IMR-90 (cell line): Measurements from ENCODE around the gene WDR27. TPM values are rescaled to one million over a fixed set of nuclear protein-coding genes. Genes with fewer than 3 reads are reported as not detected.
"Not testable (repeated sequence)": the region's sequence is repeated elsewhere in the genome, so short reads cannot be mapped to it uniquely, and the experiment has no call there.

Source experiments
- ATAC-seq: fragments of 200-7000 bp; cut with Tn5 transposase; 2 replicates; pipeline ENCODE4 v1.9.1; 2020; ENCODE audit warnings: low read depth, mild to moderate bottlenecking, moderate library complexity
- BruUV-seq: library from RNA; stranded (reverse); fragments of 400-500 nt; replicated peaks from 2 replicates; lab custom pipeline; 2021; lab: Mats Ljungman, UMichigan
- CTCF ChIA-PET: fragments of 300-600 bp; formaldehyde crosslinking; extraction: SDS; loops from one replicate; lab custom pipeline; 2021; ENCODE audit warnings: antibody characterized with exemption; lab: Yijun Ruan, JAX
- POLR2A ChIA-PET: fragments of 300-600 bp; sonication (Branson Sonifier 250); formaldehyde crosslinking; loops from one replicate; lab custom pipeline; 2022; ENCODE audit warnings: antibody characterized with exemption; ENCODE audit not compliant: unreplicated experiment; lab: Charles Lee
- DNase-seq: peaks from one replicate; pipeline ENCODE4 v3.0.0; 2013
- H2AFZ ChIP-seq: replicated peaks from 2 replicates; pipeline ENCODE3; 2013; ENCODE audit warnings: low read length, mild to moderate bottlenecking; ENCODE audit not compliant: poor library complexity
- H2AK5ac ChIP-seq: 2 replicates; pipeline ENCODE4 v1.6.1; 2013; ENCODE audit warnings: low read depth, low read length, inconsistent platforms
- H2AK9ac ChIP-seq: replicated peaks from 2 replicates; pipeline ENCODE3; 2013; ENCODE audit warnings: mild to moderate bottlenecking, low read depth, low read length, moderate library complexity; ENCODE audit not compliant: poor library complexity
- H2BK120ac ChIP-seq: 2 replicates; pipeline ENCODE4 v1.6.1; 2013; ENCODE audit warnings: low read depth, low read length, inconsistent platforms
- H2BK15ac ChIP-seq: 3 replicates; pipeline ENCODE4 v1.6.1; 2013; ENCODE audit warnings: low read depth, low read length, inconsistent platforms
- H2BK20ac ChIP-seq: 2 replicates; pipeline ENCODE4 v1.6.1; 2013; ENCODE audit warnings: low read depth, mild to moderate bottlenecking, inconsistent platforms, low read length, moderate library complexity
- H2BK5ac ChIP-seq: 2 replicates; pipeline ENCODE4 v1.6.1; 2013; ENCODE audit warnings: mild to moderate bottlenecking, low read depth, low read length, inconsistent platforms; ENCODE audit not compliant: poor library complexity, severe bottlenecking
- H3K14ac ChIP-seq: replicated peaks from 2 replicates; pipeline ENCODE4 v1.6.1; 2013; ENCODE audit warnings: low read depth, low read length, inconsistent platforms
- H3K18ac ChIP-seq: 2 replicates; pipeline ENCODE4 v1.6.1; 2013; ENCODE audit warnings: low read depth, low read length, control low read depth
- H3K23ac ChIP-seq: 2 replicates; pipeline ENCODE4 v1.6.1; 2013; ENCODE audit warnings: low read depth, low read length, inconsistent platforms
- H3K27ac ChIP-seq: 2 replicates; pipeline ENCODE4 v1.5.1; 2013; ENCODE audit warnings: mild to moderate bottlenecking, control low read depth, low read length; ENCODE audit not compliant: insufficient read depth
- H3K27me3 ChIP-seq: 2 replicates; pipeline ENCODE4 v1.6.1; 2013; ENCODE audit warnings: low read length; ENCODE audit not compliant: control insufficient read depth, insufficient read depth
- H3K36me3 ChIP-seq: 2 replicates; pipeline ENCODE4 v1.6.1; 2013; ENCODE audit warnings: low read length, mixed read lengths; ENCODE audit not compliant: control insufficient read depth, insufficient read depth
- H3K4ac ChIP-seq: 2 replicates; pipeline ENCODE4 v1.6.1; 2013; ENCODE audit warnings: low read depth, low read length, inconsistent platforms
- H3K4me1 ChIP-seq: 2 replicates; pipeline ENCODE4 v1.6.1; 2013; ENCODE audit warnings: low read length, mixed read lengths; ENCODE audit not compliant: control insufficient read depth, insufficient read depth
- H3K4me2 ChIP-seq: 2 replicates; pipeline ENCODE4 v1.6.1; 2013; ENCODE audit warnings: low read depth, mild to moderate bottlenecking, control low read depth, low read length, moderate library complexity
- H3K4me3 ChIP-seq: 2 replicates; pipeline ENCODE4 v1.5.1; 2013; ENCODE audit warnings: low read depth, mild to moderate bottlenecking, control low read depth, low read length, moderate library complexity; ENCODE audit not compliant: insufficient read depth
- H3K56ac ChIP-seq: 2 replicates; pipeline ENCODE4 v1.6.1; 2013; ENCODE audit warnings: low read length, inconsistent platforms; ENCODE audit not compliant: insufficient read depth; ENCODE audit errors: extremely low read depth
- H3K79me1 ChIP-seq, 2 experiments: 2 replicates each; pipeline ENCODE4 v1.6.1; 2013; ENCODE audit warnings: low read length in 2 of 2, inconsistent platforms in 1 of 2, low read depth in 1 of 2
- H3K9ac ChIP-seq: 2 replicates; pipeline ENCODE4 v1.6.1; 2013; ENCODE audit warnings: low read depth, low read length, control low read depth
- H3K9me1 ChIP-seq: 2 replicates; pipeline ENCODE4 v1.6.1; 2013; ENCODE audit warnings: low read length, inconsistent platforms; ENCODE audit not compliant: insufficient read depth
- H3K9me3 ChIP-seq: 2 replicates; pipeline ENCODE4 v1.6.1; 2013; ENCODE audit warnings: low read length; ENCODE audit not compliant: control insufficient read depth, insufficient read depth
- H4K20me1 ChIP-seq: 2 replicates; pipeline ENCODE4 v1.6.1; 2013; ENCODE audit warnings: low read length, inconsistent platforms; ENCODE audit not compliant: insufficient read depth
- H4K5ac ChIP-seq: 2 replicates; pipeline ENCODE4 v1.6.1; 2013; ENCODE audit warnings: mild to moderate bottlenecking, low read depth, low read length, control low read depth
- H4K8ac ChIP-seq, 2 experiments: 2 replicates each; pipeline ENCODE4 v1.6.1; 2013; ENCODE audit warnings: low read depth in 2 of 2, low read length in 2 of 2, control low read depth in 1 of 2, inconsistent platforms in 1 of 2
- H4K91ac ChIP-seq: 2 replicates; pipeline ENCODE4 v1.6.1; 2013; ENCODE audit warnings: low read depth, low read length, inconsistent platforms; ENCODE audit not compliant: insufficient read depth
- WGBS, 2 experiments: methylation state at CpG; one replicate each; pipeline versions ENCODE4 v1.1.5 to v1.1.7; 2013; ENCODE audit warnings: missing lambda C conversion rate in 2 of 2; ENCODE audit not compliant: insufficient read length in 1 of 2; ENCODE audit errors: extremely low coverage in 2 of 2; 5-methylcytosine and 5-hydroxymethylcytosine counted together
- dilution Hi-C: fragments of 300-500 bp; cut with HindIII; formaldehyde crosslinking; loops from one replicate; pipeline ENCODE4 v1.14.3; 2018; ENCODE audit warnings: low sequenced_read_pairs; ENCODE audit not compliant: unreplicated experiment
- in situ Hi-C: fragments of 300-500 bp; cut with MboI; formaldehyde crosslinking; loops from 3 replicates; pipeline ENCODE4 v1.14.3; 2019; ENCODE audit warnings: low sequenced_read_pairs, inconsistent platforms, mixed read lengths
- intact Hi-C: fragments of 100-400 bp; cut with micrococcal nuclease; formaldehyde crosslinking; loops from 2 replicates; pipeline ENCODE4 v1.10.0; 2022
- polyA plus RNA-seq, 3 experiments: library from polyadenylated mRNA; depleted of rRNA; stranded (reverse); fragments of >200 nt; gene quantifications; 2 replicates each; pipeline ENCODE4 v1.2.3, GENCODE V29; 2012; ENCODE audit warnings: low replicate concordance in 1 of 3
- total RNA-seq: library from RNA; depleted of rRNA; stranded (reverse); fragments of >200 nt; gene quantifications from 2 replicates; pipeline ENCODE4 v1.2.3, GENCODE V29; 2012

WDR27 gene
- total and polyA plus RNA-seq, 2 of the 4 experiments (the other 2 are of a cell fraction): 7.0 to 18.5 TPM

DNA sequence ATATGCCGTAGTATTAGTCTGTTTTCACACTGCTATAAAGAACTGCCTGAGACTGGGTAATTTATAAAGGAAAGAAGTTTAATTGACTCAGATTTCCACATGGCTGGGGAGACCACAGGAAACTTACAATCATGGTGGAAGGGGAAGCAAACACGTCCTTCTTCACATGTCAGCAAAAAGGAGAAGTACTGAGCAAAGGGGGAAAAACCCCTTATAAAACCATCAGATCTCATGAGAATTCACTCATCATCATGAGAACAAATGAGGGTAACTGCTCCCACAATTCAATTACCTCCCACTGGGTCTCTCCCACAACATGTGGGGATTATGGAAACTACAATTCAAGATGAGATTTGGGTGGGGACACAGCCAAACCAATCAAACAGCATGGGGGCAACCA, 235.6 kb downstream of the WDR27 start:
- H4K91ac ChIP-seq, H3K56ac ChIP-seq, H2AFZ ChIP-seq, H3K27ac ChIP-seq, H3K79me1 ChIP-seq, ATAC-seq, H3K23ac ChIP-seq, H4K5ac ChIP-seq, H4K20me1 ChIP-seq, POLR2A ChIA-PET, H3K14ac ChIP-seq, H3K4me1 ChIP-seq, H2AK5ac ChIP-seq, CTCF ChIA-PET, H3K4me2 ChIP-seq, H4K8ac ChIP-seq, H3K27me3 ChIP-seq, H2BK20ac ChIP-seq, H3K9me1 ChIP-seq, H3K9ac ChIP-seq, H3K9me3 ChIP-seq, BruUV-seq, H2BK15ac ChIP-seq, H3K18ac ChIP-seq, H3K36me3 ChIP-seq, DNase-seq, dilution Hi-C loops, intact Hi-C loops, H2BK120ac ChIP-seq, H2BK5ac ChIP-seq, H2AK9ac ChIP-seq, H3K4ac ChIP-seq, H3K4me3 ChIP-seq, in situ Hi-C loops: not testable (repeated sequence)
- WGBS, 2 experiments: no CpG with 5 or more reads among the region's 2 CpGs
